Measurements from ENCODE around the gene ASTN2. TPM values are rescaled to one million over a fixed set of nuclear protein-coding genes. Genes with fewer than 3 reads are reported as not detected.

The ASTN2 gene
- total and polyA plus RNA-seq, 2 experiments from 2014 or later: 5.6 to 7.7 TPM

- no peak for TF ChIP-seq CTCF (IDR thresholded peaks at IDR 0.05; ENCODE audit: low read depth, low read length)
- H3K27me3 ChIP-seq: no peaks in the 10 kb centered on the region
- no peaks in the 10 kb centered on the region for H3K4me1 ChIP-seq (ENCODE audit: low read depth)
Observed at GRCh38 chr9:116663581-116663980, 751.3 kb downstream of the ASTN2 start.

GRCh38 chr9:116662646-116663310 lies 752.1 kb downstream of the ASTN2 start:
- Histone ChIP-seq H3K4me3 (no peak overlapping the region), H3K27me3 (no peaks in the 10 kb centered on the region), H3K9me3 (ENCODE audit: low read depth) (no peaks in the 10 kb centered on the region), H3K4me1 (ENCODE audit: low read depth) (no peaks in the 10 kb centered on the region), H3K36me3 (no peaks in the 10 kb centered on the region), H3K27ac (no peak overlapping the region)
- no peak for TF ChIP-seq CTCF (IDR thresholded peaks at IDR 0.05; ENCODE audit: low read depth, low read length)
- peak in 1 of 2 donors; percentile 52 for DNase-seq (ENCODE audit: low read depth in 1 of 2, low spot score in 1 of 2)

More at GRCh38 chr9:116663581-116663980, 751.3 kb downstream of the ASTN2 start:
- DNase-seq (ENCODE audit: low read depth in 1 of 2, low spot score in 1 of 2): no peak
- Histone ChIP-seq H3K36me3 (no peaks in the 10 kb centered on the region), H3K4me3 (no peak overlapping the region), H3K27ac (no peak overlapping the region), H3K9me3 (ENCODE audit: low read depth) (no peaks in the 10 kb centered on the region)

- H3K4me3 ChIP-seq: no peak overlapping the region
- H3K27me3 ChIP-seq: no peaks in the 10 kb centered on the region
- H3K9me3 ChIP-seq (ENCODE audit: low read depth): no peaks in the 10 kb centered on the region
- TF ChIP-seq CTCF (IDR thresholded peaks at IDR 0.05; ENCODE audit: low read depth, low read length): peak; percentile 76
- H3K36me3 ChIP-seq: no peaks in the 10 kb centered on the region
- DNase-seq (ENCODE audit: low read depth in 1 of 2, low spot score in 1 of 2): peak; percentile 79 to 90
- no peak overlapping the region for H3K27ac ChIP-seq
- no peaks in the 10 kb centered on the region for H3K4me1 ChIP-seq (ENCODE audit: low read depth)
Observed at GRCh38 chr9:116661037-116661954, 753.6 kb downstream of the ASTN2 start.

GRCh38 chr9:116658265-116658664 lies 756.6 kb downstream of the ASTN2 start:
- no peak for DNase-seq (ENCODE audit: low read depth in 1 of 2, low spot score in 1 of 2)
- no peak overlapping the region for H3K4me3 ChIP-seq
- no peaks in the 10 kb centered on the region for H3K36me3 ChIP-seq
- H3K9me3 ChIP-seq (ENCODE audit: low read depth): no peaks in the 10 kb centered on the region
- no peak overlapping the region for H3K27ac ChIP-seq
- H3K27me3 ChIP-seq: no peaks in the 10 kb centered on the region
- TF ChIP-seq CTCF (IDR thresholded peaks at IDR 0.05; ENCODE audit: low read depth, low read length): no peak
- H3K4me1 ChIP-seq (ENCODE audit: low read depth): no peaks in the 10 kb centered on the region

- no peaks in the 10 kb centered on the region for H3K9me3 ChIP-seq (ENCODE audit: low read depth)
- no peaks in the 10 kb centered on the region for H3K36me3 ChIP-seq
- H3K4me3 ChIP-seq: no peak overlapping the region
- no peak for TF ChIP-seq CTCF (IDR thresholded peaks at IDR 0.05; ENCODE audit: low read depth, low read length)
- H3K27ac ChIP-seq: no peak overlapping the region
- no peaks in the 10 kb centered on the region for H3K27me3 ChIP-seq
- no peaks in the 10 kb centered on the region for H3K4me1 ChIP-seq (ENCODE audit: low read depth)
- DNase-seq (ENCODE audit: low read depth in 1 of 2, low spot score in 1 of 2): peak in 1 of 2 donors; percentile 39
Observed at GRCh38 chr9:116656977-116657376, 757.9 kb downstream of the ASTN2 start.
